OCI-LY1 (cell line): ENCODE data around the gene SIK1.
"Not testable (repeated sequence)": the region's sequence is repeated elsewhere in the genome, so short reads cannot be mapped to it uniquely, and the experiment has no call there.

Source experiments
- CTCF ChIP-seq: fragments of 200-600 bp; sonication (generic), shearing (Covaris generic); IDR thresholded peaks from 2 replicates; pipeline ENCODE4 v1.5.1; 2017; ENCODE audit warnings: mild to moderate bottlenecking, antibody characterized with exemption, low read length, moderate library complexity, mixed read lengths
- EZH2 ChIP-seq: fragments of 200-600 bp; sonication (generic), shearing (Covaris generic); IDR thresholded peaks from 2 replicates; pipeline ENCODE4 v1.8.0; 2017; ENCODE audit warnings: borderline replicate concordance, mixed run types, mild to moderate bottlenecking, antibody characterized with exemption, low read length, moderate library complexity, mixed read lengths

GRCh38 chr21:43382902-43383301 lies 44.0 kb downstream of the SIK1 start:
- TF ChIP-seq CTCF, EZH2: not testable (repeated sequence)
